Sigmoid colon (tissue), 7 donors: ENCODE results near the gene PRKG1. TPM values are rescaled to one million over a fixed set of nuclear protein-coding genes. Genes with fewer than 3 reads are reported as not detected.
A peak's percentile ranks its signal among the peaks of the same experiment; 100 is the strongest.

ENCODE experiments used
- DNase-seq: peaks from one replicate; pipeline ENCODE4 v3.0.0-alpha.2; 2019
- H3K27ac ChIP-seq, 4 donors: fragments of 200-600 bp; sonication (generic); one replicate each; pipeline ENCODE4 v1.5.1; 2016 to 2019; ENCODE audit warnings: mild to moderate bottlenecking in 1 of 4
- H3K27me3 ChIP-seq, 3 donors: fragments of 200-600 bp; sonication (generic); one replicate each; pipeline ENCODE4 v1.5.1; 2019; ENCODE audit warnings: mild to moderate bottlenecking in 1 of 3
- H3K36me3 ChIP-seq, 4 donors: fragments of 200-600 bp; sonication (generic); one replicate each; pipeline ENCODE4 v1.5.1; 2016 to 2019
- H3K4me1 ChIP-seq, 4 donors: fragments of 200-600 bp; sonication (generic); one replicate each; pipeline ENCODE4 v1.5.1; 2017 to 2019
- H3K4me3 ChIP-seq, 4 donors: fragments of 200-600 bp; sonication (generic); one replicate each; pipeline ENCODE4 v1.5.1; 2017 to 2019; ENCODE audit warnings: mild to moderate bottlenecking in 2 of 4, moderate library complexity in 1 of 4
- H3K9me3 ChIP-seq, 4 donors: fragments of 200-600 bp in 3 of 4; sonication (generic) in 3 of 4; one replicate each; pipeline versions ENCODE4 v1.5.1 to v1.6.1; 2013 to 2019
- EP300 ChIP-seq, 4 donors: sonication (generic); formaldehyde crosslinking; IDR thresholded peaks; one replicate each; pipeline ENCODE4 v1.6.1; 2017; ENCODE audit warnings: antibody characterized with exemption in 4 of 4
- POLR2A ChIP-seq, 2 donors: fragments of 450-650 bp; IDR thresholded peaks; one replicate each; pipeline ENCODE4 v1.6.1; 2016; ENCODE audit warnings: antibody characterized with exemption in 2 of 2, mild to moderate bottlenecking in 2 of 2, moderate library complexity in 2 of 2
- POLR2AphosphoS5 ChIP-seq, 4 donors: sonication (generic); formaldehyde crosslinking; IDR thresholded peaks; one replicate each; pipeline ENCODE4 v1.6.1; 2017; ENCODE audit warnings: antibody characterized with exemption in 4 of 4
- WGBS, 2 donors: extraction: QIAGEN DNeasy Blood & Tissue Kit; methylation state at CpG; one replicate each; pipeline ENCODE4 v1.1.7; 2013; 5-methylcytosine and 5-hydroxymethylcytosine counted together
- intact Hi-C: fragments of 100-400 bp; cut with DNase I; formaldehyde crosslinking; loops from one replicate; pipeline ENCODE4 v1.15.1; 2023
- polyA plus RNA-seq, 3 donors: library from polyadenylated mRNA; stranded (reverse); fragments of 200-250 nt; gene quantifications; one replicate each; pipeline ENCODE4 v1.2.3, GENCODE V29; 2013
- total RNA-seq, 4 donors: library from RNA; depleted of rRNA; stranded (reverse); fragments of >200 nt; gene quantifications; one replicate each; pipeline ENCODE4 v1.1.0, GENCODE V29; 2016
- TF ChIP-seq, protein P1 (sequence below), 4 experiments: fragments of 450-650 bp in 3 of 4; fragments of 200-600 bp in 1 of 4; IDR thresholded peaks; one replicate each; pipeline ENCODE4 v1.5.1; 2016 to 2019; ENCODE audit warnings: antibody characterized with exemption in 4 of 4, mild to moderate bottlenecking in 3 of 4, moderate library complexity in 2 of 4
- donor health status: healthy with polysubstance abuse.
- donor health status: Bipolar disorder and iron deficiency.
- donor health status: healthy.

PRKG1 gene
- total and polyA plus RNA-seq, 7 donors = 3.7 to 92.9 (median 60.2) TPM

DNA sequence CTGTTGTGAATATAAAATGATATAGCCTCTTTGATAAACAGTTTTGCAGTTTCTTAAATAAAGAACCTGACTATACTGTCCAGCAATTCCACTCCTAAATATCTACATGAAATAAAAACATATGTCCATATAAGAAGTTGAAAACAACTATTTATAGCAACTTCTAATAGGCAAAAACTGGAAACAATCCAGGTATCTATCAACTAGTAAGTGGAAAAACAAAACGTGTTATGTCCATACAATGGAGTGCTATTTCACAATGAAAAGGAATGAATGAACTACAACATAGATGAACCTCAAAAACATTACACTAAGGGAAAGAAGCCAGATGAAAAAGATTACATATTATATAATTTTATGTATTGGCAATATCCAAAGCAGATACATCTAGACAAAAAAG is 356.2 kb downstream of the PRKG1 start:
- WGBS, 2 donors = 70 to 73% methylated on average over 1 of the region's 1 CpG
- peaks cover 0 to 21% (median 10%) of the 10 kb centered on the region in 4 donors for H3K4me1 ChIP-seq
- H3K27me3 ChIP-seq = no peaks in the 10 kb centered on the region
- no peaks in the 10 kb centered on the region for H3K36me3 ChIP-seq
- TF ChIP-seq POLR2AphosphoS5 (IDR thresholded peaks at IDR 0.05) = no peak
- TF ChIP-seq POLR2A (IDR thresholded peaks at IDR 0.05) = no peak
- TF ChIP-seq, protein P1, sequence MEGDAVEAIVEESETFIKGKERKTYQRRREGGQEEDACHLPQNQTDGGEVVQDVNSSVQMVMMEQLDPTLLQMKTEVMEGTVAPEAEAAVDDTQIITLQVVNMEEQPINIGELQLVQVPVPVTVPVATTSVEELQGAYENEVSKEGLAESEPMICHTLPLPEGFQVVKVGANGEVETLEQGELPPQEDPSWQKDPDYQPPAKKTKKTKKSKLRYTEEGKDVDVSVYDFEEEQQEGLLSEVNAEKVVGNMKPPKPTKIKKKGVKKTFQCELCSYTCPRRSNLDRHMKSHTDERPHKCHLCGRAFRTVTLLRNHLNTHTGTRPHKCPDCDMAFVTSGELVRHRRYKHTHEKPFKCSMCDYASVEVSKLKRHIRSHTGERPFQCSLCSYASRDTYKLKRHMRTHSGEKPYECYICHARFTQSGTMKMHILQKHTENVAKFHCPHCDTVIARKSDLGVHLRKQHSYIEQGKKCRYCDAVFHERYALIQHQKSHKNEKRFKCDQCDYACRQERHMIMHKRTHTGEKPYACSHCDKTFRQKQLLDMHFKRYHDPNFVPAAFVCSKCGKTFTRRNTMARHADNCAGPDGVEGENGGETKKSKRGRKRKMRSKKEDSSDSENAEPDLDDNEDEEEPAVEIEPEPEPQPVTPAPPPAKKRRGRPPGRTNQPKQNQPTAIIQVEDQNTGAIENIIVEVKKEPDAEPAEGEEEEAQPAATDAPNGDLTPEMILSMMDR (IDR thresholded peaks at IDR 0.05) = no peak
- TF ChIP-seq EP300 (IDR thresholded peaks at IDR 0.05) = no peak
- intact Hi-C loops = no loop called here
- H3K9me3 ChIP-seq = no peaks in the 10 kb centered on the region
- H3K4me3 ChIP-seq = no peak overlapping the region
- no peak for DNase-seq
- H3K27ac ChIP-seq = no peak overlapping the region

DNA sequence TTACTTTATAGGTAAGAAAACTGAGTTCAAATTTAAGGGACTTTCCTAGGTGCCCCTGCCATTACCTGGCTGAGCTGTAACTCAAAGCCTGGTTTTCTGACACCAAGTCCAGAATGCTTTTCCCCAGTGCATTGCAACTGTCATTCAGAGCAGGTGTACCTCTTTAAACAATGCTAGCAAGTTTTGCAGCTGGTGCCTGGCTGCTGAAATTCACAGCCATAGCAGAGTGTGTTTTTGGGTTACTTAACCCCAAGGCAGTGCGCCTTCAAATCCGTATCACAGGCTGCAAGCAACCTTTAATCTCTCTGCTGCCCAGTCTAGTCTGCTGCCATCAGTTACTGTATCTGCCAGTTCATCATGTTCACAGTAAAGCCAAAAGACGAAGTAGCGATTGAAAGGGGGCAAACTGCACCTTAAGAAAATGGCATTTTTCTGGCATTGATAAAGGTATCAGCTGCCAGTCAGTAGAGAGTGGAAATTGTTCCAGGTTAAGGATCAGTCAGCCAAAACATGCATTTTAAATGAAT is 359.7 kb downstream of the PRKG1 start:
- Histone ChIP-seq H3K36me3 (no peaks in the 10 kb centered on the region), H3K27ac (no peak overlapping the region), H3K4me1 (peaks cover 0 to 27% (median 12%) of the 10 kb centered on the region in 4 donors), H3K9me3 (no peaks in the 10 kb centered on the region), H3K27me3 (no peaks in the 10 kb centered on the region), H3K4me3 (no peak overlapping the region)
- TF ChIP-seq EP300 (IDR thresholded peaks at IDR 0.05) (no peak), POLR2A (IDR thresholded peaks at IDR 0.05) (no peak), POLR2AphosphoS5 (IDR thresholded peaks at IDR 0.05) (no peak)
- TF ChIP-seq, protein P1 (IDR thresholded peaks at IDR 0.05) = no peak
- WGBS, 2 donors = 80 to 90% methylated on average over 4 of the region's 4 CpGs
- intact Hi-C loops = no loop called here
- no peak for DNase-seq

DNA sequence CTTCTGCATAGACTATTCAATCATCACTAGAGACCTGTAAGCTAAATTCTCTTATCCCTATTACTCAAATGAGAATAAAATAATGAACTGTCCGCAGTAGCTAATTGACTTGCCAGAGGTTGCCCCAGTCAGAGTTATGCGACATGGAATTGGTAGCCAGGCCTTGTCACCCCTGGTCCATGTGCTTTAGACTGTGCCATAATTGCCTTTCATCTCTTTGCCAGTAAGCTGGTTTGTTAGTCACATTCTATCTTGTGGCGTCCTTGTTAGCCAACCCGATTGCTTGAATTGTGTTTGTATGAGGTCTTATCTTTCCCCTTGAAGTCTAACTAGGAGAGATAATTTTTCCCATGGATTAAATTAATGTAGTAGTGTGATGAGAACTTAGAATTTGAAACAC is 362.5 kb downstream of the PRKG1 start:
- Histone ChIP-seq H3K9me3 (no peaks in the 10 kb centered on the region), H3K27me3 (no peaks in the 10 kb centered on the region), H3K27ac (peak overlapping the region in 1 of 4 donors; percentile 37), H3K4me3 (no peak overlapping the region), H3K4me1 (peaks cover 0 to 46% (median 30%) of the 10 kb centered on the region in 4 donors), H3K36me3 (no peaks in the 10 kb centered on the region)
- 98% methylated on average over 4 of the region's 4 CpGs for WGBS, 2 donors
- TF ChIP-seq, protein P1 (IDR thresholded peaks at IDR 0.05) = no peak
- TF ChIP-seq POLR2AphosphoS5 (IDR thresholded peaks at IDR 0.05) (no peak), EP300 (IDR thresholded peaks at IDR 0.05) (no peak), POLR2A (IDR thresholded peaks at IDR 0.05) (no peak)
- no peak for DNase-seq
- intact Hi-C loops = no loop called here

DNA sequence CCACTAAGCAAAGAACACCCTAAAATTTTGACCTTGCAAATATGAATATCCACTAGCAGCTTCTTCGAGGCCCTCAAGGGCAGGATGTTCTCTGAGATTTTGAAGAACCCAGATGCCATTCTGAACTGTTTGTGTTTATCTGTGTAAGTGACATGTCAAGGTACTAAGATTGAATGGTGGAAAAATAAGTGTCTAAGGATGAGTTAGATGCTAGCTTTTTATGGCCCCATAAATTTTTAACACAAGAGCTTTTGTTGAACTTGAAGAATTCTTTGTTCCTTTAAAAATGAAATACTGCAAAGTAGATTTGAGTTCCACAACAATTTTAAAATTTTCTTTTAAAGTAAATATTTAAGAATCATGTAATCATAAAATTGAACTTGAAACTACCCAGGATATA is 365.4 kb downstream of the PRKG1 start:
- H3K9me3 ChIP-seq = no peaks in the 10 kb centered on the region
- 60 to 83% methylated on average over 1 of the region's 1 CpG for WGBS, 2 donors

More for the DNA sequence above, 365.4 kb downstream of the PRKG1 start:
- no peak overlapping the region for H3K4me3 ChIP-seq
- DNase-seq = no peak
- H3K27ac ChIP-seq = peak overlapping the region in 2 of 4 donors; percentile 37 to 49
- peak in 2 of 4 donors; percentile 49 to 63 for TF ChIP-seq POLR2AphosphoS5 (IDR thresholded peaks at IDR 0.05)
- TF ChIP-seq, protein P1 (IDR thresholded peaks at IDR 0.05) = no peak
- H3K4me1 ChIP-seq = peaks cover 0 to 49% (median 34%) of the 10 kb centered on the region in 4 donors
- intact Hi-C loops = no loop called here
- H3K36me3 ChIP-seq = no peaks in the 10 kb centered on the region
- H3K27me3 ChIP-seq = no peaks in the 10 kb centered on the region
